GM18868 (cell line): Measurements from ENCODE around the gene NCKAP5.

Source experiments
- ATAC-seq: cut with Tn5 transposase; IDR thresholded peaks from one replicate; pipeline ENCODE4 v1.9.1; 2021; ENCODE audit warnings: mild to moderate bottlenecking, moderate library complexity; ENCODE audit not compliant: unreplicated experiment

NCKAP5 gene

DNA sequence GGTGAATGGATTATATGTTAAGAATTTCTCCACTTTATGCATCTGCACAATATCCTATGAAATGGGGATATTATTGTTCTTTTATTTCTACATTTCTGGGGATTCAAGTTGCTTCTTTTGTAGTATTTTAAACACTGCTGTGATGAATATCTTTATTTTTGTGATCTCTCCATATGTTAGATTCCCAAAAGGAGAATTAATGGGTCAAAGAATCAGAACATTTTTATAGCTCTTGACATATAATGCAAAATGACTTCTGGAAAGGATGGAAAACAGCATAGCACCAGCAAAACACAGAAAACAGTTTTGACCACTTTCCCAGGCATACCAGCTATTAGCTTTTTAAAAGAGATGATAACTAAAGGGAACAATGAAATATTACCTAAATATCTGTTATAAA is 135.5 kb downstream of the NCKAP5 start:
- no peak for ATAC-seq

DNA sequence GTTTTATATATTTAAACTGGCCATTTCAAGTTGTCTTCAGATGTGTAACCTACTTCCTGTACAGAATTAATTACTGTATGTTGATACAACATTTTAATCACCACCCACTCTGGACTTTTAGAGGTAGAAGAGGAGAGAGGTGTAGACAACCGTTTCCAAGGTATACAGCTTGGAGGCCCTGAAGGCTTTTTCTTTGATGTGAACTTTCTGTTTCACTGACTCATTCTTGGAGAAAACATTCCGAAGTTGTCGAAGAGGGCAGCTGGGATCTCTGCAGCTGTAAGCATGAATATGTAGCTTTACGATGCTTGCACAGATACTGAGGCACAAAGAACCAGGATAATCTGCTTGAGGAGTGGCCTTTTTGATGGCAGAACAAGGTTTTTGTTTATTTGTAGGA is 137.0 kb downstream of the NCKAP5 start:
- ATAC-seq, result no peak

DNA sequence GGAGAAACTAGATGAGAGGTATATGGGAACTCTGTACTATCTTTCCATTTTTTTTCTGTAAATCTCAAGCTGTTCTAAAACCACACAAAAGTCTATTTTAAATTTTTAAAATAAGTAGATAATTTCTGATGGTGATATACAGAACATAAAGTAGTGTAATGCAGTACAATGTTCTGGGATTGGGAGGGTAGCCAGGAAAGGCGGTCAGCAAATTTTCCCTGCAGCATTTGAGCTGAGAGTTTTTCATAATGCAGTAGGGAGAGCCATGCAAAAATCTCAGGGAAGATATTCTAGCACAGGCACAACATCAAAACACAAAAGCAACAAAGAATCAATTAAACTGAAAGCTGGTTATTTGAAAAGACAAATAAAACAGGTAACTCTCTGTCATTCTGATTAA is 141.5 kb downstream of the NCKAP5 start:
- ATAC-seq, result no peak

GRCh38 chr2:133425612-133426011 is 142.7 kb downstream of the NCKAP5 start:
- ATAC-seq, result no peak

DNA sequence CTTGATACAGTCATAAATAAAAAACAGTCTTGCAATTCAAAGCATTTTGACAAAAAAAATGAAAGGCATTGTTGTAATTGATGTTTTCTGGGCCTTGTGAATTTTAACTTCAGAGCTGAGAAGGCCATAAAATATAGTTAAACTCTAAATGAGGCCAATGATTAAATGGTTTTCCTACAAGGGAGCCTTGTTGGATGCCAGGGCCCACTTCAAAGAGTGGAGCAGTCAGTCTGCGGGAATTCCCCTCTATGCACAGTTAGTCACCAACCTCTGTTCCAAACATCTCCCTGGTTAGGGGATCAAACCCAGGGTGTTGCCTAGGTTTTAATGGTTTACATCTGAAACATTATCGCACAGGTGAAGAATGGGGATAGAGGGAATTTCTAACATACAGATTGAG is 143.4 kb downstream of the NCKAP5 start:
- no peak for ATAC-seq

GRCh38 chr2:133422931-133423351 is 145.3 kb downstream of the NCKAP5 start:
- no peak for ATAC-seq

- no peak for ATAC-seq
Observed at GRCh38 chr2:133421516-133422324, 146.5 kb downstream of the NCKAP5 start.

GRCh38 chr2:133420788-133421187 is 147.5 kb downstream of the NCKAP5 start:
- no peak for ATAC-seq

DNA sequence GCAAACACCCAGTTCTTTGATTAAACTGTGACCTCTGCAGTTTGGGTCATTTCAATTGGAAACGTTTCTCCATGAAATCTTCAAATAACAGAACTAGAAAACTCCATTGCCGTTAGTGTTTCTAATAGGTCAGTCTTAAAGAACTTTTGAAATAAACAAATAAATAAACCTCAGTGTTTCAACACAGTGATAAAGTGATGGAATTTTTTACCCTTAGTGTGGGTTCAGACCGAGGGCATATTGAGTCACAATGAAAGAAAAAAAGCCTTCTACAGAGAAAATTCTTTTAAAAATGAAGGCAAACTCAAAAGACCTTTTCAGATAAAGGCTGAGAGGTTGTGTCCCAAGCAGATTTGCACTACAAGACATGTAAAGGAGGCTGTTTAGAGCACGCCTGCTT is 149.6 kb downstream of the NCKAP5 start:
- ATAC-seq, result no peak

DNA sequence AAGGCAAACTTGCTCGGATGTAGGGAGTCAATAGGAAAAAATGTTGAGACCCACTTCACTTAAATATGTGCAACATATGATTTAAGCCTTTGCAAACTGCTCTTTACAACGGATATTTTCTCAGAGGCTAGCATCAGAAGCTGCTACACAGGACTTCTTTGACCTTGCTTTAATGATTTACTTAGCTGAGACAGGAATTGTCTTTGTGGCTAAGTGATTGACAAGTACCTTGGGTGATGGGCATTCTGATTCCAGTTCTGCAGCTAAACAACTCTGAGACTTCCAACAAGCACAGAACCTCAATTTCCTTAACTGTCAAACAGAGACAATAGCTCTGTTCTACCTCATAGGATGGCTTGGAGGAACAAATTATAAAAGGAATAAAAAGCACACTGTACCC is 150.2 kb downstream of the NCKAP5 start:
- ATAC-seq, result no peak

GRCh38 chr2:133417415-133417814 is 150.8 kb downstream of the NCKAP5 start:
- ATAC-seq, result no peak

- ATAC-seq, result no peak
Observed at GRCh38 chr2:133416736-133417135, 151.5 kb downstream of the NCKAP5 start.

DNA sequence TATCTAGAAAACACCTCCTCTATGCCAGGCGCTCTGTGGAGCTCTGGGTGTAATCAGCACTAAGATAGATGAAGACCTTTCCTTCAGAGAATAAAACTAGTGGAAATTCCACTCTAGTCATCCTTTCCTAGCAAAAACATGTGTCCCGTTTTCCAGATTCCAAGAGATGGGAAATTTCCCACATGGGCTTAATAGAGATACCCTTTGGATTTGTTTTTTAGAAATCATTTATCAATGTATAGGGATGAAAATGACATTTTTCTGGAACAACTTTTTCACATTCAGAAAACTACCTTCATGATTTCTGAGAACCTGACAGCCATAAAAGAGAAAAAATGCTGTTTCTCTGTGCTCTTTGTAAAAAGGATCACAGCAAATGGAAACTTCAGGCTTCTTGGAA is 152.1 kb downstream of the NCKAP5 start:
- ATAC-seq, result no peak

- no peak for ATAC-seq
Observed at GRCh38 chr2:133415210-133415876, 152.9 kb downstream of the NCKAP5 start.

GRCh38 chr2:133414486-133415209 is 153.6 kb downstream of the NCKAP5 start:
- no peak for ATAC-seq

DNA sequence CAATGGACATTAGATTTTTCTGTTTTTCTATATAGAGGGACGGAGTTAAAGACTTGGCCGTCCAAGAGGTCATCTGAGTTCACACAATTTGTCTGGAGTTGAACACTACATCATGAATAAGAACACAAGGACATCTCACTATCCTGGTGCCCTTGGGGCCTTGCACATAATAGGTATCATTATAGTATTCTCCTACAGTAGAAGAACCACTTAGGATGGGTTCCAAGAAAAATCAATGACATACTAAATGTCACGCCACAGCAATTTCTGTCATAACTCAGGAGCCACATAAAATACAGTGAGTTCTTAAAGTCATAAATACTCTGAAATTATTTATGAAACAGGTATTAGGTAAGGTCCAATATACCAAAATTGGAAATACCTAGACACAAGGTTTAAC is 154.4 kb downstream of the NCKAP5 start:
- no peak for ATAC-seq

DNA sequence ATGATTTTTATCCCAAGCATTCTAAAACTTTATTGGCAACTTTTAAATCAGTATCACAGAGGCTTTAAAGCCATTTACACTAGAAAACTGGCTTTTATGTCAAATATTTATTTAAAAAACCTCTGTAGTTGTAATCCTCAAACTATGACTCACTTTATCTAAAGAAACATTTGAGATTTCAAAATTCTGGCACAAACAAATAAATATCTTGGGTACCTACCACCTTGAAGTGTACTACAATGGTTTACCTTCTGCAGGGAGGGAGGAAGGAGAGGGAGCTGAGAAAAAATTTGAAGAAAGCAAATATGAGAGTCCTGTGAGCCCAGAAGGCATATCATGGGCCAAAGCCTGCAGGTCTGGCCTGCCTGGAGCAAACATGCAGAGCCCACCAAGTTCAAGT is 155.6 kb downstream of the NCKAP5 start:
- no peak for ATAC-seq

DNA sequence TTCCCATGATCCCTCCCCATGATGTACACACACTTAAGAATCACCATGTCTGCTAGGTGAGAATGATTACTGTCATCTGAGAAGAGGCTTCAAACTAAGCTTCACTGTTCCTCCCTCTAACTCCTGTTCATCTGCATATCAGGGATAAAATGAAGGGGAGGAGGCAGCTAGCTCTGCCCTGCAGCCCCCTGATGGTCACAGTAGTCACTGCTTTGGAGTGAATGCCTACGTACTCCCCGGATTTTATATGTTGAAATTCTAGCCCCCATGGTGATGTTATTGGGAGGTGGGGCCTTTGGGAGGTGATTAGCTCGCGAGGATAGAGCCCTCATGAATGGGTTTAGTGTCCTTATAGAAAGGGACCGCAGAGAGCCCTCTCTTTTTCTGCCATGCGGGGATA is 156.4 kb downstream of the NCKAP5 start:
- no peak for ATAC-seq

GRCh38 chr2:133411101-133411500 is 157.2 kb downstream of the NCKAP5 start:
- no peak for ATAC-seq

DNA sequence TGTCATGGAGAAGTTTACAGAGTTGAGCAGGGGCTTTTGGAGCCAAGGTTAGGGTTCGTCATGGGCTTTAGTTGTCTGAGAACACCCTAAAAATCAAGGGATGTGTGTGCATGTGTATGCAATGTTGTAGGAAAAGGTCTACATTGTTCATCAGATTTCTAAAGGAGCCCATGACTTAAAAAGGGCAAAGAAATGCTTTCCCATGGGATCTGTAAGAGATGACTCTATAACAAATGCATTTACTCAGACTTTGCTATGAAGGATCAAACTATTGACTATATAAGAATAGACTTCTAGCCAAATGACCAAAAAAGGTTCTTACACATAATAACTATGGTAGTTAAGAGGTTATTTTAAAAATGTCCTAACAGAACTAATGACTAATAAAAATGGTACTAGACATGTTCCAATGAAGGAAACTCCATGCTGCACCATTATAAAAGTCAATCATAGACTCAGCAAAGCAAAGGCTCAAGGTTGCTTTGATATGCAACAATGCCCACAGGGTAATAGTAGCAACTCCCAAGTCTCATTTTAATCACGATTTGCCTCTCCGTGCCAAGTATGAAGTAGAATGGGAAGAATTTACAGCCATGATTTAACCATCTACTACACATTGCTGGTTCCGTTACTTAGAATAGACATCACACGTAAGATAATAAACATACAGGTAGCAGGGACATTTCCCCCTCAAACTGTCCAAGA is 158.5 kb downstream of the NCKAP5 start:
- ATAC-seq, result no peak

GRCh38 chr2:133408671-133409070 is 159.6 kb downstream of the NCKAP5 start:
- ATAC-seq, result no peak
